ENCODE data around the gene ZNF577. TPM values are rescaled to one million over a fixed set of nuclear protein-coding genes. Genes with fewer than 3 reads are reported as not detected.

Gene ZNF577
- total RNA-seq, 1 donor from 2014 or later: 4.4 TPM

- DNase-seq: no peak
Measured at GRCh38 chr19:51861870-51862622, 25.7 kb downstream of the ZNF577 start.

GRCh38 chr19:51837145-51837544, 50.6 kb downstream of the ZNF577 start:
- DNase-seq: no peak

DNA sequence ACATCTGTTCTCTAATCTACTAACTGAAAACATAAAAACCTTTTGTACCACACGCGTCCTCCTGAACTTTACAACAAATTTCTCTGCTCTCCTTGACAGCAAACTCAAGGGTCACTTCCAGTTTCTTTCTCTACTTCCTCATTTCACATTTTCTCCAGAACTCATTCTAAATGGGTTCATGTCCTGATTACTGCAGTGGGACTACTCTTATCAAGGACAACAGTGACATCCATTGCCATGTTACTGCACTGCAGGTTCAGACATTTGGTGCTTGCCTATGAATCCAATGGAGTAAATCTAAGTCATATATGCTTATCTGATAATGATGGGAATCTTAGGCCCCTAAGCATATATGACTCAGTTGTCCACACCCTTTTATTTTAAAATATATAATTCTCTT, 57.5 kb downstream of the ZNF577 start:
- peak; percentile 1 for DNase-seq

DNA sequence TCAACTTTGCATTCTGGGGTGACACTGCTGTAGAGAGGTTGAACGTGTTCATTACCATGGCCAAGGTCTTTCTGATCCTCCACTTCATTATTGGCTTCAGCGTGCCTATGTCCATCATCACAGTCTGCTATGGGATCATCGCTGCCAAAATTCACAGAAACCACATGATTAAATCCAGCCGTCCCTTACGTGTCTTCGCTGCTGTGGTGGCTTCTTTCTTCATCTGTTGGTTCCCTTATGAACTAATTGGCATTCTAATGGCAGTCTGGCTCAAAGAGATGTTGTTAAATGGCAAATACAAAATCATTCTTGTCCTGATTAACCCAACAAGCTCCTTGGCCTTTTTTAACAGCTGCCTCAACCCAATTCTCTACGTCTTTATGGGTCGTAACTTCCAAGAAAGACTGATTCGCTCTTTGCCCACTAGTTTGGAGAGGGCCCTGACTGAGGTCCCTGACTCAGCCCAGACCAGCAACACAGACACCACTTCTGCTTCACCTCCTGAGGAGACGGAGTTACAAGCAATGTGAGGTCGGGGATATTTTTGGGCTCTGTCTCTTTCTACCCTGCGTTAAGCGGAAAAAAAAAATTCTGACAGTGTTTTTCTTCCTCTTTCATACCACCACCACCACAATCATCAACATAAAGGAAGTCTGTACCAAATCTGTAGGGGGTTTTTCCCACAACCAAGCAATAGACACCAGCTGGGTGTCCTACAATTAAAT, 63.3 kb downstream of the ZNF577 start:
- DNase-seq: no peak

GRCh38 chr19:51822946-51823345, 64.8 kb downstream of the ZNF577 start:
- DNase-seq: no peak

DNA sequence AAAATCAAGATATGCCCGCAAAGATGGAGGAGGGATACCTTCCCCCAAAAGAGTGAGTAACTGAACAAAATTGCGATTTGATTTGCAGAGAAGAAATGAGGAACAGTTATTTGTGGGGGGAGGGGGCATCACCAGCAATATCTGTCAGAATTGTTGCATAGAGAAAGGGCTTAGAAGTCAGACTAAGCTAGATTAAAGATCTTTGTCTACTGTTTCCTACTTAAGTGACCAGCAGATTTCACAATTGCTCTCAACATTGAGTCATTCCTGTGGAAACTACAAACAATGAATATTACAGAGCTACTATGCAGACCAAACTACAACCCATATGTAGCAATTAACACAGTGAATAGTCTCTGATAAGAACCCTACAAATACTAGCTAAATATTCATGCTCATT, 65.4 kb downstream of the ZNF577 start:
- DNase-seq: no peak

DNA sequence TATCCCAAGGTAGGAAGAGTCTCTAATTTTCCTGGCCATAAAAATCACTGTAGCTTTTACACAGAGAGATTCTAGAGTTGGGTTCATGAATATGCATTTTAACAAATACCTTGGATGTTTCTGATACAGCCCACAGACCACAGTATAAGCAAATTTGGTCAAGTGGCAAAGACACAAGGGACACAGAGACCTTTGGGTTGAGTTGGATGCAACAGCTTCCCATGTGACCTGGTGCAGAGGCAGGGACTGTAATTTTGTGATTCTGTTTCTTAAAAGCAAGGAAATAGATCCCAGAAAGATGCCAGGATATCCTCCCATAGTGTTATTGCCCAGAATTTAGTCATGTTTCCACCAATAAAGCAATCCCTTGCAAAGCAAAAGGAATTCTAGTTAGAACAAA, 65.8 kb downstream of the ZNF577 start:
- DNase-seq: no peak

DNA sequence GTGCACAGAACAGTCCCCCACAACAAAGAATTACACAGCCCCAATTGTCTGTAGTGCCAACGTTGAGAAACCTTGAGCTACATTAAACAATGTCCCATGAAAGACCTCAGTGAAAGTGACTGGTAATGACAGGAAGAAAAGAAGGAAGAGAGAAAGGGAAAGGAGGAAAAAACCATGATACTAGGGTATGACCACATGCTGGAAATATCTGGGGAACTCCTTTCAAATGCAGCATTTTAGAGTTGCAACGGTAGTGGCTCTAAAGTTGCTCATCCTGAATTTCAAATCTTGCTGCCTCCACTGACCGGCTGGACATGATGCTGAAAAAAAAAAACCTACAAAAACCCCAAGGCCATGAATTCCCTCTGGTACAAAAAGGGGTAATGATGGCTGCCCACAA, 66.3 kb downstream of the ZNF577 start:
- DNase-seq: no peak

Other genes starting within 250 kb of the ZNF577 start
- gene SIGLEC14, start 241.1 kb downstream of the ZNF577 start, total RNA-seq: not detected in 2 replicates
- 3.5 and 12.9 TPM in 2 replicates for gene SPACA6, start 194.6 kb downstream of the ZNF577 start, total RNA-seq
- gene HAS1, start 164.0 kb downstream of the ZNF577 start, total RNA-seq: 0.14 and 0.17 TPM in 2 replicates
- gene FPR1, start 136.1 kb downstream of the ZNF577 start, total RNA-seq: not detected in 2 replicates
- not detected in 2 replicates for gene FPR2, start 126.8 kb downstream of the ZNF577 start, total RNA-seq
- gene FPR3, start 92.8 kb downstream of the ZNF577 start, total RNA-seq: not detected in 2 replicates
- 6.5 and 9.2 TPM in 2 replicates for gene ZNF649, start 17.1 kb upstream of the ZNF577 start, total RNA-seq
- 7.7 and 8.5 TPM in 2 replicates for gene ZNF613, start 39.5 kb upstream of the ZNF577 start, total RNA-seq
- 11.2 and 14.8 TPM in 2 replicates for gene ZNF350, start 98.9 kb upstream of the ZNF577 start, total RNA-seq
- gene ZNF615, start 120.3 kb upstream of the ZNF577 start, total RNA-seq: 11.9 and 12.9 TPM in 2 replicates
- gene ZNF614, start 140.4 kb upstream of the ZNF577 start, total RNA-seq: 9.9 and 10.1 TPM in 2 replicates
- gene ZNF432, start 160.9 kb upstream of the ZNF577 start, total RNA-seq: 6.5 and 10.0 TPM in 2 replicates
- gene ZNF841, start 207.8 kb upstream of the ZNF577 start, total RNA-seq: 13.5 and 22.5 TPM in 2 replicates